SK-N-SH (cell line): Measurements from ENCODE around the gene RICTOR. TPM values are rescaled to one million over a fixed set of nuclear protein-coding genes. Genes with fewer than 3 reads are reported as not detected.

ENCODE experiments used
- CTCF ChIA-PET: fragments of 300-600, 350-600 bp; formaldehyde crosslinking; extraction: SDS; loops from one replicate; lab custom pipeline; 2021; lab: Yijun Ruan, JAX
- POLR2A ChIA-PET: fragments of 350-600 bp; sonication (Branson Sonifier 250); formaldehyde crosslinking; extraction: SDS; loops from one replicate; lab custom pipeline; 2020; ENCODE audit warnings: antibody characterized with exemption, inconsistent platforms; lab: Yijun Ruan, JAX
- DNase-seq: peaks from one replicate; pipeline ENCODE4 v3.0.0; 2012
- H2AFZ ChIP-seq: fragments of 200-600 bp; sonication (generic); 2 replicates; pipeline ENCODE4 v1.8.1; 2016; ENCODE audit warnings: antibody characterized with exemption, mild to moderate bottlenecking, low read depth
- H3F3A ChIP-seq: fragments of 200-600 bp; sonication (generic); replicated peaks from 2 replicates; pipeline ENCODE3; 2016; ENCODE audit warnings: antibody characterized with exemption, mild to moderate bottlenecking; ENCODE audit not compliant: insufficient read depth
- H3K27ac ChIP-seq, 2 experiments: fragments of 200-500 bp in 1 of 2; fragments of 200-600 bp in 1 of 2; sonication (Bioruptor generic) in 1 of 2; sonication (generic), shearing (Covaris generic) in 1 of 2; 2 replicates each; pipeline versions ENCODE4 v1.5.1 to v1.6.1; 2014 to 2016; ENCODE audit warnings: low read depth in 2 of 2, inconsistent platforms in 1 of 2, low read length in 1 of 2, mild to moderate bottlenecking in 1 of 2, mixed read lengths in 1 of 2
- H3K27me3 ChIP-seq: fragments of 200-600 bp; sonication (generic), shearing (Covaris generic); 2 replicates; pipeline ENCODE4 v1.6.1; 2016; ENCODE audit warnings: mixed run types; ENCODE audit not compliant: insufficient read depth
- H3K36me3 ChIP-seq, 2 experiments: fragments of 200-500 bp in 1 of 2; fragments of 200-600 bp in 1 of 2; sonication (Bioruptor generic) in 1 of 2; sonication (generic) in 1 of 2; replicated peaks in 1 of 2; 2 replicates each; pipeline versions ENCODE3 to v1.5.1; 2014 to 2016; ENCODE audit warnings: low read length in 1 of 2, mild to moderate bottlenecking in 1 of 2; ENCODE audit not compliant: insufficient read depth in 2 of 2, control insufficient read depth in 1 of 2
- H3K4me1 ChIP-seq, 2 experiments: fragments of 200-500 bp in 1 of 2; fragments of 200-600 bp in 1 of 2; sonication (Bioruptor generic) in 1 of 2; sonication (generic), shearing (Covaris generic) in 1 of 2; 2 replicates each; pipeline versions ENCODE4 v1.5.1 to v1.6.1; 2014 to 2016; ENCODE audit warnings: low read depth in 1 of 2, low read length in 1 of 2, mixed run types in 1 of 2; ENCODE audit not compliant: insufficient read depth in 2 of 2, control insufficient read depth in 1 of 2
- H3K4me2 ChIP-seq: fragments of 200-600 bp; sonication (generic), shearing (Covaris generic); 2 replicates; pipeline ENCODE4 v1.6.1; 2017; ENCODE audit warnings: mixed run types
- H3K4me3 ChIP-seq, 2 experiments: fragments of 200-500 bp in 1 of 2; fragments of 200-600 bp in 1 of 2; sonication (Bioruptor generic) in 1 of 2; sonication (generic), shearing (Covaris generic) in 1 of 2; 2 replicates each; pipeline versions ENCODE4 v1.5.1 to v1.8.1; 2014 to 2016; ENCODE audit warnings: low read depth in 2 of 2, inconsistent platforms in 1 of 2, low read length in 1 of 2, mild to moderate bottlenecking in 1 of 2, mixed read lengths in 1 of 2, moderate library complexity in 1 of 2
- H3K79me2 ChIP-seq: fragments of 200-600 bp; sonication (generic); 2 replicates; pipeline ENCODE4 v1.8.1; 2017; ENCODE audit warnings: mild to moderate bottlenecking; ENCODE audit not compliant: insufficient read depth
- H3K9ac ChIP-seq: fragments of 200-600 bp; sonication (generic); 2 replicates; pipeline ENCODE4 v1.6.1; 2017; ENCODE audit warnings: mixed run types
- H3K9me2 ChIP-seq: fragments of 200-600 bp; sonication (generic); 2 replicates; pipeline ENCODE4 v1.6.1; 2017; ENCODE audit warnings: mixed run types
- H3K9me3 ChIP-seq: fragments of 200-600 bp; sonication (generic); 2 replicates; pipeline ENCODE4 v1.6.1; 2017; ENCODE audit warnings: mixed run types, mild to moderate bottlenecking, moderate library complexity
- H4K20me1 ChIP-seq: fragments of 200-600 bp; sonication (generic); 2 replicates; pipeline ENCODE4 v1.6.1; 2017; ENCODE audit warnings: mild to moderate bottlenecking, mixed run types; ENCODE audit not compliant: insufficient read depth
- CHD2 ChIP-seq: fragments of 150-350 bp; IDR thresholded peaks from 2 replicates; pipeline ENCODE4 v1.6.1; 2018; ENCODE audit warnings: low read length; ENCODE audit not compliant: partially characterized antibody
- CTCF ChIP-seq: fragments of 200-600 bp; sonication (generic); IDR thresholded peaks from 2 replicates; pipeline ENCODE4 v1.6.1; 2017; ENCODE audit warnings: antibody characterized with exemption, mild to moderate bottlenecking, moderate library complexity
- FOXM1 ChIP-seq: IDR thresholded peaks from 2 replicates; pipeline ENCODE4 v1.4.0; 2012; ENCODE audit warnings: low read depth, mild to moderate bottlenecking
- JUND ChIP-seq: IDR thresholded peaks from 2 replicates; pipeline ENCODE4 v1.4.0; 2012
- MAX ChIP-seq: IDR thresholded peaks from 2 replicates; pipeline ENCODE4 v1.4.0; 2012; ENCODE audit warnings: low read depth
- MEF2A ChIP-seq: IDR thresholded peaks from 2 replicates; pipeline ENCODE4 v1.4.0; 2012; ENCODE audit warnings: low read depth, borderline replicate concordance
- NRF1 ChIP-seq: IDR thresholded peaks from 2 replicates; pipeline ENCODE4 v1.6.1; 2012; ENCODE audit warnings: low read depth, mild to moderate bottlenecking, low read length
- PBX3 ChIP-seq: IDR thresholded peaks from 2 replicates; pipeline ENCODE4; 2012
- RAD21 ChIP-seq: IDR thresholded peaks from 2 replicates; pipeline ENCODE4 v1.6.1; 2012; ENCODE audit warnings: mild to moderate bottlenecking, low read length
- RFX5 ChIP-seq: IDR thresholded peaks from 2 replicates; pipeline ENCODE4 v1.6.1; 2012; ENCODE audit warnings: mild to moderate bottlenecking, improper control_type of control experiment, low read length
- YY1 ChIP-seq: IDR thresholded peaks from 2 replicates; pipeline ENCODE4 v1.4.0; 2012; ENCODE audit warnings: low read depth, mild to moderate bottlenecking
- WGBS: methylation state at CpG from one replicate; pipeline ENCODE4 v1.1.6; 2017; ENCODE audit warnings: low lambda C conversion rate; 5-methylcytosine and 5-hydroxymethylcytosine counted together
- polyA plus RNA-seq, 3 experiments: library from polyadenylated mRNA; depleted of rRNA; stranded (reverse); fragments of >200 nt; gene quantifications; 2 replicates each; pipeline ENCODE4 v1.2.3, GENCODE V29; 2012
- TF ChIP-seq, protein P1 (sequence below): IDR thresholded peaks from 2 replicates; pipeline ENCODE4 v1.6.1; 2012; ENCODE audit warnings: mild to moderate bottlenecking, low read depth, low read length, moderate library complexity
- TF ChIP-seq, protein P2 (sequence below): IDR thresholded peaks from 2 replicates; pipeline ENCODE4 v1.4.0; 2012; ENCODE audit warnings: low read depth, borderline replicate concordance

The RICTOR gene
- polyA plus RNA-seq, 1 of the 3 experiments (the other 2 are of a cell fraction) = 1.6 TPM

DNA sequence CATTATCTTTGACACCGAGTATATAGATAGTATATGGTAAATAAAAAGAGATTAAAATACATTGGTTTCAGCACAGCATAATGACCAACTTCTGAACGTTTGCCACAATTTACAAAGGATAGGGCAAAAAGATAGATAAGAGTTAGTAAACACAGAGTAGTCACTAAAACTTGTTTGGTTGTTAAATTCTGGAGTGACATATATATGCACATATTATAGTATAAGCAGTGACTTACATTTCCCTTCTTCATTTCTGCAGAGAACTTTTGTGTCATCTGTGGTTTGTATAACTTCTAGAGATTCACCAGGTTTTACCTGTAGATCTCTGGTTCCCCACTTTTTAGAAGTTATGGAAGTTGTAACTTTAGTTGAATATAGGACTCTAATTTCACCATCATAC is 44.4 kb upstream of the RICTOR start:
- ChIA-PET CTCF (no interaction called here), POLR2A (no interaction called here)
- no peaks in the 10 kb centered on the region for H3K9me3 ChIP-seq
- H3K27me3 ChIP-seq = peaks cover 13% of the 10 kb centered on the region; the same call in 1 of the 2 replicates
- WGBS = 12% methylated on average over 2 of the region's 2 CpGs
- H3K9ac ChIP-seq = no peak overlapping the region
- DNase-seq = no peak
- H3K36me3 ChIP-seq = no peaks in the 10 kb centered on the region
- H3K79me2 ChIP-seq = no peaks in the 10 kb centered on the region
- TF ChIP-seq RAD21 = no peak
- no peak for TF ChIP-seq JUND
- TF ChIP-seq MAX = no peak
- TF ChIP-seq, protein P1, sequence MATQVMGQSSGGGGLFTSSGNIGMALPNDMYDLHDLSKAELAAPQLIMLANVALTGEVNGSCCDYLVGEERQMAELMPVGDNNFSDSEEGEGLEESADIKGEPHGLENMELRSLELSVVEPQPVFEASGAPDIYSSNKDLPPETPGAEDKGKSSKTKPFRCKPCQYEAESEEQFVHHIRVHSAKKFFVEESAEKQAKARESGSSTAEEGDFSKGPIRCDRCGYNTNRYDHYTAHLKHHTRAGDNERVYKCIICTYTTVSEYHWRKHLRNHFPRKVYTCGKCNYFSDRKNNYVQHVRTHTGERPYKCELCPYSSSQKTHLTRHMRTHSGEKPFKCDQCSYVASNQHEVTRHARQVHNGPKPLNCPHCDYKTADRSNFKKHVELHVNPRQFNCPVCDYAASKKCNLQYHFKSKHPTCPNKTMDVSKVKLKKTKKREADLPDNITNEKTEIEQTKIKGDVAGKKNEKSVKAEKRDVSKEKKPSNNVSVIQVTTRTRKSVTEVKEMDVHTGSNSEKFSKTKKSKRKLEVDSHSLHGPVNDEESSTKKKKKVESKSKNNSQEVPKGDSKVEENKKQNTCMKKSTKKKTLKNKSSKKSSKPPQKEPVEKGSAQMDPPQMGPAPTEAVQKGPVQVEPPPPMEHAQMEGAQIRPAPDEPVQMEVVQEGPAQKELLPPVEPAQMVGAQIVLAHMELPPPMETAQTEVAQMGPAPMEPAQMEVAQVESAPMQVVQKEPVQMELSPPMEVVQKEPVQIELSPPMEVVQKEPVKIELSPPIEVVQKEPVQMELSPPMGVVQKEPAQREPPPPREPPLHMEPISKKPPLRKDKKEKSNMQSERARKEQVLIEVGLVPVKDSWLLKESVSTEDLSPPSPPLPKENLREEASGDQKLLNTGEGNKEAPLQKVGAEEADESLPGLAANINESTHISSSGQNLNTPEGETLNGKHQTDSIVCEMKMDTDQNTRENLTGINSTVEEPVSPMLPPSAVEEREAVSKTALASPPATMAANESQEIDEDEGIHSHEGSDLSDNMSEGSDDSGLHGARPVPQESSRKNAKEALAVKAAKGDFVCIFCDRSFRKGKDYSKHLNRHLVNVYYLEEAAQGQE = no peak
- TF ChIP-seq YY1 = no peak
- no peak for TF ChIP-seq MEF2A
- no peak for TF ChIP-seq RFX5
- no peak for TF ChIP-seq FOXM1
- no peak for TF ChIP-seq PBX3
- no peak for TF ChIP-seq CHD2
- TF ChIP-seq, protein P2, sequence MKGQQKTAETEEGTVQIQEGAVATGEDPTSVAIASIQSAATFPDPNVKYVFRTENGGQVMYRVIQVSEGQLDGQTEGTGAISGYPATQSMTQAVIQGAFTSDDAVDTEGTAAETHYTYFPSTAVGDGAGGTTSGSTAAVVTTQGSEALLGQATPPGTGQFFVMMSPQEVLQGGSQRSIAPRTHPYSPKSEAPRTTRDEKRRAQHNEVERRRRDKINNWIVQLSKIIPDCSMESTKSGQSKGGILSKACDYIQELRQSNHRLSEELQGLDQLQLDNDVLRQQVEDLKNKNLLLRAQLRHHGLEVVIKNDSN = no peak
- TF ChIP-seq CTCF = no peak
- no peak for TF ChIP-seq NRF1
- H3K27ac ChIP-seq = no peak overlapping the region
- H4K20me1 ChIP-seq = no peaks in the 10 kb centered on the region
- H3K4me3 ChIP-seq = no peak overlapping the region
- no peaks in the 10 kb centered on the region for H3K4me1 ChIP-seq
- no peaks in the 10 kb centered on the region for H3K9me2 ChIP-seq
- H3K4me2 ChIP-seq = no peak overlapping the region
- H3F3A ChIP-seq = peaks cover 6% of the 10 kb centered on the region
- no peak overlapping the region for H2AFZ ChIP-seq
